OCI-LY1 (cell line): ENCODE measurements around the gene MAGI1.

Experiments
- H2AFZ ChIP-seq: fragments of 200-600 bp; sonication (generic), shearing (Covaris generic); 2 replicates; pipeline ENCODE4 v1.6.0; 2014; ENCODE audit warnings: antibody characterized with exemption, mild to moderate bottlenecking, low read length
- H3F3A ChIP-seq: fragments of 200-600 bp; sonication (generic), shearing (Covaris generic); 2 replicates; pipeline ENCODE4 v1.6.0; 2014; ENCODE audit warnings: mild to moderate bottlenecking, antibody characterized with exemption, low read length, moderate library complexity; ENCODE audit not compliant: insufficient read depth
- H3K27ac ChIP-seq: fragments of 200-600 bp; sonication (generic); 2 replicates; pipeline ENCODE4 v1.5.1; 2014; ENCODE audit warnings: low read length, mixed run types, mild to moderate bottlenecking, low read depth; ENCODE audit not compliant: poor library complexity, severe bottlenecking
- H3K27me3 ChIP-seq: fragments of 200-600 bp; sonication (generic); 2 replicates; pipeline ENCODE4 v1.6.0; 2014; ENCODE audit warnings: antibody characterized with exemption, mild to moderate bottlenecking, low read length, moderate library complexity; ENCODE audit not compliant: insufficient read depth
- H3K36me3 ChIP-seq: fragments of 200-600 bp; sonication (generic); 2 replicates; pipeline ENCODE4 v1.6.1; 2014; ENCODE audit warnings: mild to moderate bottlenecking, antibody characterized with exemption, low read length, moderate library complexity, mixed read lengths; ENCODE audit not compliant: insufficient read depth
- H3K4me1 ChIP-seq: fragments of 200-600 bp; sonication (generic); 2 replicates; pipeline ENCODE4 v1.5.1; 2014; ENCODE audit warnings: mild to moderate bottlenecking, low read length, moderate library complexity; ENCODE audit not compliant: insufficient read depth, severe bottlenecking
- H3K4me2 ChIP-seq: fragments of 200-600 bp; sonication (generic), shearing (Covaris generic); 2 replicates; pipeline ENCODE4 v1.6.1; 2014; ENCODE audit warnings: low read length
- H3K4me3 ChIP-seq: fragments of 200-600 bp; sonication (generic); 2 replicates; pipeline ENCODE4 v1.5.1; 2014; ENCODE audit warnings: low read length, low read depth, mild to moderate bottlenecking, mixed read lengths; ENCODE audit not compliant: poor library complexity, severe bottlenecking
- H3K79me2 ChIP-seq: fragments of 200-600 bp; shearing (Covaris generic); 2 replicates; pipeline ENCODE4 v1.6.1; 2016; ENCODE audit warnings: mixed run types, low read length, mixed read lengths; ENCODE audit not compliant: insufficient read depth
- H3K9ac ChIP-seq: fragments of 200-600 bp; sonication (generic), shearing (Covaris generic); 2 replicates; pipeline ENCODE4 v1.6.1; 2014; ENCODE audit warnings: mild to moderate bottlenecking, low read length, mixed read lengths
- H3K9me2 ChIP-seq: fragments of 200-600 bp; sonication (generic), shearing (Covaris generic); 2 replicates; pipeline ENCODE4 v1.6.1; 2014; ENCODE audit warnings: low read depth, mild to moderate bottlenecking, low read length, mixed read lengths
- H3K9me3 ChIP-seq: fragments of 200-600 bp; shearing (Covaris generic); 2 replicates; pipeline ENCODE4 v1.6.1; 2014; ENCODE audit warnings: low read length, mixed read lengths
- H4K20me1 ChIP-seq: fragments of 200-600 bp; sonication (generic), shearing (Covaris generic); 2 replicates; pipeline ENCODE4 v1.6.0; 2016; ENCODE audit warnings: mild to moderate bottlenecking, low read length; ENCODE audit not compliant: insufficient read depth
- EZH2 ChIP-seq: fragments of 200-600 bp; sonication (generic), shearing (Covaris generic); IDR thresholded peaks from 2 replicates; pipeline ENCODE4 v1.8.0; 2017; ENCODE audit warnings: borderline replicate concordance, mixed run types, mild to moderate bottlenecking, antibody characterized with exemption, low read length, moderate library complexity, mixed read lengths
- TF ChIP-seq, protein P1 (sequence below): fragments of 200-600 bp; sonication (generic), shearing (Covaris generic); IDR thresholded peaks from 2 replicates; pipeline ENCODE4 v1.5.1; 2017; ENCODE audit warnings: mild to moderate bottlenecking, antibody characterized with exemption, low read length, moderate library complexity, mixed read lengths

The MAGI1 gene

GRCh38 chr3:65944252-65944651 is 94.5 kb downstream of the MAGI1 start:
- H3K36me3 ChIP-seq = no peaks in the 10 kb centered on the region
- H3K9me3 ChIP-seq = no peaks in the 10 kb centered on the region
- no peak overlapping the region for H3K4me2 ChIP-seq
- H4K20me1 ChIP-seq = no peaks in the 10 kb centered on the region
- H3K27me3 ChIP-seq = no peaks in the 10 kb centered on the region
- TF ChIP-seq, protein P1, sequence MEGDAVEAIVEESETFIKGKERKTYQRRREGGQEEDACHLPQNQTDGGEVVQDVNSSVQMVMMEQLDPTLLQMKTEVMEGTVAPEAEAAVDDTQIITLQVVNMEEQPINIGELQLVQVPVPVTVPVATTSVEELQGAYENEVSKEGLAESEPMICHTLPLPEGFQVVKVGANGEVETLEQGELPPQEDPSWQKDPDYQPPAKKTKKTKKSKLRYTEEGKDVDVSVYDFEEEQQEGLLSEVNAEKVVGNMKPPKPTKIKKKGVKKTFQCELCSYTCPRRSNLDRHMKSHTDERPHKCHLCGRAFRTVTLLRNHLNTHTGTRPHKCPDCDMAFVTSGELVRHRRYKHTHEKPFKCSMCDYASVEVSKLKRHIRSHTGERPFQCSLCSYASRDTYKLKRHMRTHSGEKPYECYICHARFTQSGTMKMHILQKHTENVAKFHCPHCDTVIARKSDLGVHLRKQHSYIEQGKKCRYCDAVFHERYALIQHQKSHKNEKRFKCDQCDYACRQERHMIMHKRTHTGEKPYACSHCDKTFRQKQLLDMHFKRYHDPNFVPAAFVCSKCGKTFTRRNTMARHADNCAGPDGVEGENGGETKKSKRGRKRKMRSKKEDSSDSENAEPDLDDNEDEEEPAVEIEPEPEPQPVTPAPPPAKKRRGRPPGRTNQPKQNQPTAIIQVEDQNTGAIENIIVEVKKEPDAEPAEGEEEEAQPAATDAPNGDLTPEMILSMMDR = no peak
- no peak for TF ChIP-seq EZH2
- no peak overlapping the region for H2AFZ ChIP-seq
- no peak overlapping the region for H3K9ac ChIP-seq
- H3K4me1 ChIP-seq = no peaks in the 10 kb centered on the region
- H3F3A ChIP-seq = no peaks in the 10 kb centered on the region
- H3K9me2 ChIP-seq = no peaks in the 10 kb centered on the region
- no peak overlapping the region for H3K27ac ChIP-seq
- H3K79me2 ChIP-seq = no peaks in the 10 kb centered on the region
- no peak overlapping the region for H3K4me3 ChIP-seq

DNA sequence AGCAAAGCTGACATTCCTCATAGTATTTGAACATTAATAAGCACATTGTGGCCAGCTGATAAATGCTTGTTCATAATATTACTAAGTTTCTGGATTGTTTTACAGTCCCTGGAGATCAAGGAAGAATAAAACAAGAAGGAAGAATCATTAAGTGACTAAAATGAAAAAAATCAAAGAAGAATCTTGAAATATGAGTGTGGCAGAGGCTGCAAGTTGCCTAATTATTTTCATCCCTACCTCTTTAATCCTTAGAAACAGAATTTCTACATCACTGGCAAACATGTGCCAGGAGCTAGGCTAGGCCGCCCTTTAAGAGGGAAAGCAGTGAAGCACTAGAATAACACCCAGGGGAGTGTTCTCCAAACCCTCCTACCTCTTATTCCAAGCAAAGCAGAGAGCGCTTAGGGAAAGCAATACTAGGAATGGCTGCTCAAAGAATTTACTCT is 98.9 kb downstream of the MAGI1 start:
- Histone ChIP-seq H3K79me2 (no peaks in the 10 kb centered on the region), H3K4me2 (no peak overlapping the region), H3K4me1 (no peaks in the 10 kb centered on the region), H4K20me1 (no peaks in the 10 kb centered on the region), H3K27me3 (no peaks in the 10 kb centered on the region), H3K9ac (no peak overlapping the region), H3K9me2 (no peaks in the 10 kb centered on the region), H3K9me3 (no peaks in the 10 kb centered on the region), H2AFZ (no peak overlapping the region), H3K36me3 (no peaks in the 10 kb centered on the region), H3K27ac (no peak overlapping the region), H3F3A (no peaks in the 10 kb centered on the region), H3K4me3 (no peak overlapping the region)
- TF ChIP-seq, protein P1 = no peak
- TF ChIP-seq EZH2 = no peak

DNA sequence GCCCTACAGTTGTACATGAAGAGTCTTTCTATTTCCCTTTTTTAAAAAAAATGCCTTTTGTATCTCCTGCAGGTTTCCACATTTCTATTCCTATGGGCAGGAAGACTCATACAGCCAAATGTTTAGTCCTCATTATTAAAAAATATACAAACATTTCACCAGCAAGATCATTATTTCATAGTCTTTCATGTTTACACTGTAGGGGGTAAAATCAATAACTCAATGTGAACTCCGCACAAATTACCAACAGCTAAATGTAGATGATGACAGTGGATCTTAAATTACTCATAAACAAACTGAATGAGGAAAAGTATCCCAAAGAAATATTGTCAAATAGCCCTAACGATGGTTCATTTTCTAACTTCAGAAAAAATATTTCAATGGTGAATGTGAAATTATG is 99.5 kb downstream of the MAGI1 start:
- Histone ChIP-seq H3K27me3 (no peaks in the 10 kb centered on the region), H3F3A (no peaks in the 10 kb centered on the region), H3K9ac (no peak overlapping the region), H3K79me2 (no peaks in the 10 kb centered on the region), H3K27ac (no peak overlapping the region), H3K9me2 (no peaks in the 10 kb centered on the region), H3K36me3 (no peaks in the 10 kb centered on the region), H3K4me2 (no peak overlapping the region), H3K4me3 (no peak overlapping the region), H3K4me1 (no peaks in the 10 kb centered on the region), H2AFZ (no peak overlapping the region), H4K20me1 (no peaks in the 10 kb centered on the region), H3K9me3 (no peaks in the 10 kb centered on the region)
- TF ChIP-seq EZH2 = no peak
- TF ChIP-seq, protein P1 = no peak
